Transverse colon (tissue), 4 donors: ENCODE measurements around the gene TEAD3. TPM values are rescaled to one million over a fixed set of nuclear protein-coding genes. Genes with fewer than 3 reads are reported as not detected.

Experiments used
- DNase-seq: peaks from one replicate; pipeline ENCODE4 v3.0.0-alpha.2; 2019
- H3K27ac ChIP-seq, 4 donors: fragments of 200-600 bp; sonication (generic); 2 replicates each; pipeline ENCODE4 v1.5.1; 2016 to 2018; ENCODE audit warnings: inconsistent platforms in 4 of 4
- H3K27me3 ChIP-seq: fragments of 200-600 bp; sonication (generic); 2 replicates; pipeline ENCODE4 v1.5.1; 2017; ENCODE audit warnings: inconsistent platforms
- H3K36me3 ChIP-seq, 4 donors: fragments of 200-600 bp; sonication (generic); 2 replicates each; pipeline ENCODE4 v1.5.1; 2017 to 2019; ENCODE audit warnings: inconsistent platforms in 4 of 4
- H3K4me1 ChIP-seq, 4 donors: fragments of 200-600 bp; sonication (generic); 2 replicates each; pipeline ENCODE4 v1.5.1; 2017 to 2020; ENCODE audit warnings: inconsistent platforms in 4 of 4
- H3K4me3 ChIP-seq, 4 donors: fragments of 200-600 bp; sonication (generic); 1 replicate in 1 of 4; 2 replicates in 3 of 4; pipeline versions ENCODE4 v1.5.1 to v1.6.1; 2017 to 2019; ENCODE audit warnings: inconsistent platforms in 4 of 4
- H3K9me3 ChIP-seq, 2 donors: fragments of 200-600 bp; sonication (generic); 2 replicates each; pipeline ENCODE4 v1.5.1; 2017 to 2019; ENCODE audit warnings: inconsistent platforms in 2 of 2
- EP300 ChIP-seq: sonication (generic); formaldehyde crosslinking; IDR thresholded peaks from one replicate; pipeline ENCODE4 v1.6.1; 2017; ENCODE audit warnings: antibody characterized with exemption, low read depth
- POLR2A ChIP-seq: fragments of 450-650 bp; IDR thresholded peaks from one replicate; pipeline ENCODE4 v1.6.1; 2016; ENCODE audit warnings: antibody characterized with exemption, mild to moderate bottlenecking, moderate library complexity
- POLR2AphosphoS5 ChIP-seq, 3 donors: sonication (generic); formaldehyde crosslinking; IDR thresholded peaks; one replicate each; pipeline ENCODE4 v1.6.1; 2016; ENCODE audit warnings: antibody characterized with exemption in 3 of 3
- WGBS, 2 donors: methylation state at CpG; one replicate each; pipeline ENCODE4 v1.1.5; 2018; ENCODE audit warnings: low coverage in 1 of 2; 5-methylcytosine and 5-hydroxymethylcytosine counted together
- in situ Hi-C, 4 donors: fragments of 200-750 bp; cut with MboI; loops; one replicate each; pipeline versions ENCODE4 v1.15.0 to v1.15.1; 2017; ENCODE audit warnings: low sequenced_read_pairs in 3 of 4, low pct_ligation_motif_present in 1 of 4, low pct_unique_long_range_greater_than_20kb in 1 of 4
- intact Hi-C: fragments of 100-400 bp; cut with DNase I; formaldehyde crosslinking; loops from one replicate; pipeline ENCODE4 v1.15.1; 2023; ENCODE audit warnings: low total_unique reads
- total RNA-seq, 4 donors: library from RNA; depleted of rRNA; stranded (reverse); fragments of >200 nt; gene quantifications; one replicate each; pipeline ENCODE4 v1.1.0, GENCODE V29; 2016
- TF ChIP-seq, protein P1 (sequence below), 5 experiments: fragments of 200-600 bp in 3 of 5; fragments of 450-650 bp in 2 of 5; sonication (generic) in 3 of 5; IDR thresholded peaks; 1 replicate in 2 of 5; 2 replicates in 3 of 5; pipeline ENCODE4 v1.5.1; 2016 to 2017; ENCODE audit warnings: antibody characterized with exemption in 5 of 5, inconsistent platforms in 3 of 5, mild to moderate bottlenecking in 2 of 5, moderate library complexity in 1 of 5

Gene TEAD3
- total RNA-seq, 4 donors from 2014 or later = 23.0 to 67.7 (median 25.3) TPM

DNA sequence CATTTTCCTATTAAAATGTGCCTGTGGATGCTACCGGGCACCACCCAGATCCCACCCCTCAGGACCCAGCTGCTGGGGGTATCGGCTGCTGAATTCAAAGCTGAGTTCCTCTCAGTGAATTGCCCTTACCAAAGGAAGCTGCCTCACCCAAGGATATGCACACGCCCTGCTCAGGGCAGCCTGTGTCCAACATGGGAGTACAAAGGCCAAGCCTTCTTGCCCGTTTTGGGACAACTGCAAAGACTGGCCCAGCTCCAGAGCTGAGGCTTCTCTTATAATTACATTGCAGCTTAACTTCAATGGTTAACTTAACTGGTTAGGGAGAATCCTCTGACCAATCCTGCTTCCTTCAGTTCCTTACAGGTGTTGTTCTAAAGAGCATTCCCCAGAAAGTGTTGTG is 64.6 kb downstream of the TEAD3 start:
- H3K27me3 ChIP-seq = no peaks in the 10 kb centered on the region
- peaks cover 3 to 6% of the 10 kb centered on the region in 2 donors for H3K9me3 ChIP-seq
- H3K27ac ChIP-seq = peak overlapping the region; percentile 48 to 63 (median 54)
- intact Hi-C loops = no loop called here
- in situ Hi-C loops = loop anchor here in 1 of 4 donors (25.0 kb wide), 1 partner anchor 120 kb away; no protein-coding TSS in a partner anchor
- H3K4me1 ChIP-seq = peaks cover 8 to 42% (median 26%) of the 10 kb centered on the region in 4 donors
- peak; percentile 73 for DNase-seq
- H3K36me3 ChIP-seq = peaks cover 0 to 2% (median 0%) of the 10 kb centered on the region in 4 donors
- no peak overlapping the region for H3K4me3 ChIP-seq
- WGBS, 2 donors = 51 to 65% methylated on average over 3 to 4 of the region's 4 CpGs
- TF ChIP-seq, protein P1, sequence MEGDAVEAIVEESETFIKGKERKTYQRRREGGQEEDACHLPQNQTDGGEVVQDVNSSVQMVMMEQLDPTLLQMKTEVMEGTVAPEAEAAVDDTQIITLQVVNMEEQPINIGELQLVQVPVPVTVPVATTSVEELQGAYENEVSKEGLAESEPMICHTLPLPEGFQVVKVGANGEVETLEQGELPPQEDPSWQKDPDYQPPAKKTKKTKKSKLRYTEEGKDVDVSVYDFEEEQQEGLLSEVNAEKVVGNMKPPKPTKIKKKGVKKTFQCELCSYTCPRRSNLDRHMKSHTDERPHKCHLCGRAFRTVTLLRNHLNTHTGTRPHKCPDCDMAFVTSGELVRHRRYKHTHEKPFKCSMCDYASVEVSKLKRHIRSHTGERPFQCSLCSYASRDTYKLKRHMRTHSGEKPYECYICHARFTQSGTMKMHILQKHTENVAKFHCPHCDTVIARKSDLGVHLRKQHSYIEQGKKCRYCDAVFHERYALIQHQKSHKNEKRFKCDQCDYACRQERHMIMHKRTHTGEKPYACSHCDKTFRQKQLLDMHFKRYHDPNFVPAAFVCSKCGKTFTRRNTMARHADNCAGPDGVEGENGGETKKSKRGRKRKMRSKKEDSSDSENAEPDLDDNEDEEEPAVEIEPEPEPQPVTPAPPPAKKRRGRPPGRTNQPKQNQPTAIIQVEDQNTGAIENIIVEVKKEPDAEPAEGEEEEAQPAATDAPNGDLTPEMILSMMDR (IDR thresholded peaks at IDR 0.05) = no peak
- TF ChIP-seq POLR2A (no peak), EP300 (no peak), POLR2AphosphoS5 (IDR thresholded peaks at IDR 0.05) (peak in 1 of 3 donors; percentile 13)

DNA sequence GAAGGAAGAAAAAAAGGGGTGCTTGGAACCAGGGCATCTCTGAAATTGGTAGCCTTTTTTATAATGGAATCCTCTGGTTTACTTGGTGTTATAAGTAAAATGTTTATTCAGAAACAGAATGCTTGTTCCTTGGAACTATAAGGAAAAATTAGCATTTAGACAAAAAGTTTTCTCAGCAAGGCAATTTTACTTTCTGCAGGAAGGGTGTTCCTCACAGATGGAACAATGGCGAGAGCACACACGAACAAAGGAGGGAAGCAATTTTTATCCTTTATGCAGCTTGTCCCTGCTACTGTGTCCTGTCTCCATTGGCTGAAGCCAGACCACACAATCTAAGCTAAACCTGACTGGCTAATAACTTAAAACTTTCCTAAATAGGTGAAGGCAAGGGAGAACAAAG is 67.4 kb downstream of the TEAD3 start:
- Histone ChIP-seq H3K27ac (no peak overlapping the region), H3K9me3 (peaks cover 3 to 6% of the 10 kb centered on the region in 2 donors), H3K36me3 (peaks cover 0 to 11% (median 2%) of the 10 kb centered on the region in 4 donors), H3K4me3 (no peak overlapping the region), H3K4me1 (peaks cover 0 to 20% (median 10%) of the 10 kb centered on the region in 4 donors), H3K27me3 (no peaks in the 10 kb centered on the region)
- in situ Hi-C loops (loop anchor here in 1 of 4 donors (25.0 kb wide), 1 partner anchor 117 kb away; no protein-coding TSS in a partner anchor), intact Hi-C loops (no loop called here)
- TF ChIP-seq POLR2A = no peak
- no peak for TF ChIP-seq EP300
- DNase-seq = no peak
- WGBS, 2 donors = 90 to 100% methylated on average over 2 of the region's 2 CpGs

DNA sequence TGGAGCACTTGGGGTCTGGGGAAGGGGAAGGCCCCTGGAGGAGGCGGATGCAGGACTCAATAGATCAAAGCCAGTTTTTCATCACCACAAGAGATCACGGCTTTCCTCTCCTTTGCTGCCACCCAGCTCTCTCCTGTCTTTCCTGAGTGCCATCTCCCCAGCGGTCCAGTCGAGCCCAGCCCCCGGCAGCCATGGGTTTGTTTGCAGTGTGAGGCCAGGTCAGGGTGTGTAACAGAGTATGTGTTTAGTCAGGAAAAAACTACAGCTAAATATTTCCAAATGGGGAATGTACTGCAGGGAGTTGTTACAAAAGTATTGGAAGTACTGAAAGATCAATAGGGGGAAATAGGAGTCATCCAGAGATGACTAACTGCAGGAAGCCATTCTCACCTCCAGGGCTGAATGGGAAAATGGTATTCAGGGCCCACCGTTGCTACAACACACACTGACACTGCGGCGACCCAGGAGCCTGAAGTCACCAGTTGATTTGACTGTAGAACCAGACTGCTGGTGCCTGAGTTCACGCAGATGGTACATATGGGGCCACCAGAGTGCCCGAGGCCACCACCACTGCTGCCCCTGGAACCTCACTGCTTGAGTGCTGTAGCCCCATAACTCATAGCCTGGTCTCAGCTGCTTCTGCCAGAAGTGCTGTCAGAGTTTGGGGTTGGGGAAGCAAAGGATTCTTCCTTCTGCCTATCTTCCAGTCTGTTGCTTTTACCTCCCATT is 68.3 kb downstream of the TEAD3 start:
- no peaks in the 10 kb centered on the region for H3K27me3 ChIP-seq
- peaks cover 0 to 20% (median 6%) of the 10 kb centered on the region in 4 donors for H3K36me3 ChIP-seq
- TF ChIP-seq, protein P1 (IDR thresholded peaks at IDR 0.05) = no peak
- TF ChIP-seq POLR2AphosphoS5 (IDR thresholded peaks at IDR 0.05) (no peak), EP300 (no peak), POLR2A (no peak)
- DNase-seq = no peak
- in situ Hi-C loops = loop anchor here in 1 of 4 donors (25.0 kb wide), 1 partner anchor 116 kb away; no protein-coding TSS in a partner anchor
- WGBS, 2 donors = 91 to 93% methylated on average over 4 to 10 of the region's 10 CpGs
- no peak overlapping the region for H3K27ac ChIP-seq
- intact Hi-C loops = no loop called here
- H3K4me1 ChIP-seq = peaks cover 0 to 15% (median 6%) of the 10 kb centered on the region in 4 donors
- no peak overlapping the region for H3K4me3 ChIP-seq
- peaks cover 3 to 6% of the 10 kb centered on the region in 2 donors for H3K9me3 ChIP-seq

DNA sequence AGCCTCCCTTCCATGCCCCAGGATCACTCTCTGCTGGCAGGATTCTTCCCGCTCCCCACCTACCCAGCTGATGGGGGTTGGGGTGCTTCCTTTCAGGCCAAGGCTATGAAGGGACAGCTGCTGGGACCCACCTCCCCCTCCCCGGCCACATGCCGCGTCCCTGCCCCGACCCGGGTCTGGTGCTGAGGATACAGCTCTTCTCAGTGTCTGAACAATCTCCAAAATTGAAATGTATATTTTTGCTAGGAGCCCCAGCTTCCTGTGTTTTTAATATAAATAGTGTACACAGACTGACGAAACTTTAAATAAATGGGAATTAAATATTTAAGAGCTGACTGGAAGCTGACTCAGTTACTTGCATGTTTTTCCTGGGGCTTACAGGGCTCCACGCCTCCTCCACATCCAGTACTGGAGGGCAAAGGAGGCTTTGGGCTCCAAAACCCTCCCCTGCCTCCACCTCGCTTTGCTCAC is 69.0 kb downstream of the TEAD3 start:
- peaks cover 0 to 20% (median 6%) of the 10 kb centered on the region in 4 donors for H3K36me3 ChIP-seq

More for the DNA sequence above, 69.0 kb downstream of the TEAD3 start:
- WGBS, 2 donors = 84% methylated on average over 5 of the region's 9 CpGs; no CpG with 5 or more reads in 1 of the 2 donors
- TF ChIP-seq EP300 = no peak
- no peak for TF ChIP-seq POLR2AphosphoS5 (IDR thresholded peaks at IDR 0.05)
- TF ChIP-seq, protein P1 (IDR thresholded peaks at IDR 0.05) = no peak
- TF ChIP-seq POLR2A = no peak
- DNase-seq = no peak
- Histone ChIP-seq H3K27me3 (no peaks in the 10 kb centered on the region), H3K4me1 (peaks cover 0 to 13% (median 4%) of the 10 kb centered on the region in 4 donors), H3K4me3 (no peak overlapping the region), H3K9me3 (peaks cover 3 to 6% of the 10 kb centered on the region in 2 donors), H3K27ac (no peak overlapping the region)
- intact Hi-C loops = no loop called here
- in situ Hi-C loops = loop anchor here in 1 of 4 donors (25.0 kb wide), 1 partner anchor 116 kb away; no protein-coding TSS in a partner anchor
